Measurements from ENCODE around the gene BMP5.
"Not testable (repeated sequence)": the region's sequence is repeated elsewhere in the genome, so short reads cannot be mapped to it uniquely, and the experiment has no call there.

The BMP5 gene
- long read RNA-seq, donor 1, partial matches to known transcripts: 0 of 3 reads
- long read RNA-seq, donor 1, other reads (novel, unspliced or antisense): 0 of 3 reads
- long read RNA-seq, donor 2: 0 reads
- long read RNA-seq, donor 3: 0 reads
- long read RNA-seq, donor 4, partial matches to known transcripts: 0 of 1 reads
- long read RNA-seq, donor 4, other reads (novel, unspliced or antisense): 0 of 1 reads
- long read RNA-seq, donor 5: 0 reads
- long read RNA-seq, donor 6: 0 reads
- long read RNA-seq, donor 7: 0 reads
- long read RNA-seq, donor 8: 0 reads

DNA sequence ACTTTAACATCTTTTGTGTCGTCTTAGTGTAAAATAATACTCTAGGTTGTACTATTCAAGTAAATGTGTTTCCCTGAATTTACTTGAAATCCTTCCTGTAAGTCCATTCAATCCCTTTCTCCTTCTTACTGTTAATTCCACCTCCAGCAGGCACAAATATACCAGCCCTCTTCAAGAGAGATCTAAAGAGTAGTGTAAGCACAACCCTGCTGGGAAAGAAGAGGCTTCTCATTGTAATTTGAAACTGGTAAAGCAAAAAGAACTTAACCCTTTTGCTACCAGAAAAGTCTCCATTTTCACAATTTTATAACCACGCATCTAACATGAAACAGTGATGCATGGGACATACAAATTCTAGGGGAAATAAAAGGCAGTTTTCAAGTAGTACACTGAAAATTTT is at the start of gene BMP5:
BMP5 (minus strand) TSS at position 191 of the 400 bp plus-strand sequence. CDS start 725 bp downstream, outside the sequence.
- DNase-seq: no peak

DNA sequence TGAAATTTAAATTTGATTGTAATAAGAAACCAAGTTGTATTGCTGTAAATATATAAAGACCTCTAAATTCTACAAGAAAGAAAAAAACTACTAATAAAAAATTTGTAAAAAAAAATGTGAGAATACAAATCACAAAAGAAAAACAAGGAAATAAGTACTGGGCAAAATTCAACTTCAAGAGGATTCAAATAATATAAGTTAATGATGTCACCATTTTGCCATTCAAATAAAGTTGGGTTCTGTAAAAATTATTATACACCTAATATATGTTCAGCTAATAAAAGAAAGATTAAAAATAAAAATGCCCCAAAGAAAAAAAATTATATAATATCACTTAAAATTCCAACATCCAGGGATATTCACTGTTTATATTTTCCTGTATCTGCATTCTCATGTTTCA is 47.0 kb upstream of the BMP5 start:
- no peak for DNase-seq

DNA sequence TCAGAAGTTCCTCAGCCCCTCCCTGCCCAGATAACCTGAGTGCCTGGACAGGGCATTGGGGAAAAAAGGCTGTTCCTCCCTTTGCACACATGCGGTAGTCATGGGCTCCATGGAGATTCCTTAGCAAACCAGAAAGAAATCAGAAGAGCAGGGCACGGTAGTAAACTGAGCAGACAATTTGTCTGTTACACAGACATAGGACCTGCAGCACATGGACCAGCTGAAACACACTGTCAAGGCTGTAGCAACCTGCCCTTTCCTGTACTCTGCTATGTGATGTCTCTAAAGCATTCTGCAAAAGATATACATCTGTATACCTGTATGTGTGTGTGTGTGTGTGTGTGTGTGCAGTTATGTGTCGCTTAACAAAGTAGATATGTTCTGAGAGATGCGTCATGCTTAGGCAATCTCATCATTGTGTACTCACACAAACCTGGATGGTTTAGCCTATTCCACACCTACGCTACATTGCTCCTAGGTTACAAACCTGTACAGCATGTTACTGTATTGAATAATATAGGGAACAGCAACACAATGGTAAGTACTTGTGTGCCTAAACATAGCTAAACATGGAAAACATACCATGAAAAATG is 44.4 kb upstream of the BMP5 start:
- no peak for DNase-seq

DNA sequence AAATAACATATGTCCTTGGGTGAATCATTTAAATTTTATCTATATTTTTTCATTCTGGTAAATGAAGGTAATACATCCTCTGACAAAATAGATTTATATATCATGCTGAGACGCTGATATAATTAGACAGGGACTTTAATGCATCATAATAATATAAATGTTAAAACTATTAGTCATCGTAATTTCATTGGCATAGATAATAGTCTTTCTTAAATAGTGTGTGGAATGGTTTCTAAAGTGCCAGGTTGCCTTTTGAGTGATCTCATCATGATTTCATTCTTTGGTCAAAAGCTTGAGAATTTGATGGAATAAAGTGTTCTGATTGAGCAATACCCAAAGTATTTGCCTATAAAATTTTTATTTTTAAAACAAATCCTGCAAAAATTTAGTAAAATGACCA is 43.2 kb upstream of the BMP5 start:
- DNase-seq: no peak

DNA sequence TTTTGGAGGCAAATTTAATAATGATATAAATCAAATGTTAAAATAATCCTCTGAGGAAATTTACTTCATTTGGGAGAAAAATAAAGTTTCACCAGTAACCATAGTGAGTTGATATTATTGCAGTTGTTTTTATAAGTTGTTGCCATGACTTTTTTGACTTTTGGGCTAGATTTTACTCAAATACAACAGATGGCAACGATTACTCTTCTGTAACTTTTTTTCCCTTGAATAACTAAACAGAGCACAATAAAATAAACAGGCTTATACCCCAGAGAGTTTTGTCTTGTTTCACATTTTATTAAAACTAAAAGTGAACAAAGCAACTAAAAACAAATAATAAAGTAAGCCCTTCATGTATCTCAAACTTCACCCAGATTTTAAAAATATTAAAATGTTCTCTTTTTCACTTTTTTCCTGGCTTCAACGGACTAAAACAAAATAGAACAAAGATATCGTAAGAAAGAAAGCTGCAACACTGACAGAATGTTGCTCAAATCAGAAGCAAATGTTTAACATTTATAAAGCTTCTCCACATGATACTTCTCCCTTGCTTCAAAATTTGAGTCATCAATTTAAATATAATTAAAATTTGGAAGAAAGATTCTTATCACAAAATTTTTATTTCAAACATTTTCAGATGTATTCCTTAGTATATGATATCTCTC is 42.5 kb upstream of the BMP5 start:
- no peak for DNase-seq

DNA sequence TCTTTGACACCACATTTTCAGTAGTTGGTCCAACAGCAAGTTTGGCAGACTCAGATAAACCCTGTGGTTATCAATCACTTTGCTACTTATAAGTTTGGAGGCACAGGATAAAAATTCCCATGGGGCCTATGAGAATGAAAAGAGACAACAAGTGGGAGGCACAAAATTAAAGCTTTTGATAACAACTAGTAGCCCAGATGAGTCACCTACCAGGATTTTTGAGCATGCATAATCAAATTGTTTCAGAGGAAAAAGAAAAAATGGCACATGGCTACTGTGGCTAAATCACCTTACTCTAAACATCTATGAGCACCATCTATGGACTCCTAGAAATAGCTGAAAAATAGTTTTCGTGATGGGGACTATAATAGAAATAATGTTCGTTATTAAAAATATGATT is 40.8 kb upstream of the BMP5 start:
- DNase-seq: no peak

DNA sequence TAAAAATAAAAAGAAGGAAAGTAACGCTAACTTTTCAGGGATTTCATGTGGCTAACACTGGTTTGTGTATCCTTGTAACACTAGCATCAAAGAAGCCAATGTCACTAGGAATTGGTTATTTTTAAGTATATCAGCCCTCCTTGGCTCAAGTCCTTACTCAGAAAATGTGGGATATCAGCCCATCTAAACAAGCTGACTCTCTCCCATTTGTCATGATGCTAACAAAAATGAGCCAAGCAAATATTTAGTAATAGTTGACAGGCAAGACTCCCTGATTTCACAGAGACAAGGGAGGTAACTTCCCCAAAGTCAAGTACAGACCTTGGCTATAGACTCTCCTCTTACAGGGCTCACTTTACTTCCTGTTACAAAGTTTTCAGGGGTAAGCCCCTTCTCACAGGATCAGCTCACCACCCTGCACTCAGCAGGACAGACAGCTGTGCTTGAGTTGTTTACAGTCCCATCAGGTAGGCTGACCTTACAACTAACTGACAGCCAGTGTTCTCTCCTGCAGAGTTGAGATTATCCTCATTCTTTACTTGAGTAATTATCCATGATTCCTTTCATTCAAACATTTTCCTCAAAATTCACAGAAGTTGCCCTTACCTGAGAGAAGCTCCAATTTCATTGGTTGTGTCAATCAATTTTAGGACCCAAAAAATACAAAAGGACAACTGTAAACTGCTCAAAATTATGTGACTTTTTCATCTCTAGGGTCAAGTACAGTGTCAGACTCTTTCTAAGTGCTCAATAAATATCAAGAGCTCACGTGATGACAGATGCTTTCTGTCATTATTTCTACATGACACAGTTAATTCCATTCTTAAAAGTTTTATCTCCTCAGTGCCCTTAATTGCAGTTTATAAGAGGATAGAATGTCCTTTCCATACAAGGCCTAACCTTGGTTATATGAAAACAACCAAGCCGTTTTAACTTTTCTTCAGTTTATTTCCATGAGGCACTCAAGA is 38.1 kb upstream of the BMP5 start:
- no peak for DNase-seq

DNA sequence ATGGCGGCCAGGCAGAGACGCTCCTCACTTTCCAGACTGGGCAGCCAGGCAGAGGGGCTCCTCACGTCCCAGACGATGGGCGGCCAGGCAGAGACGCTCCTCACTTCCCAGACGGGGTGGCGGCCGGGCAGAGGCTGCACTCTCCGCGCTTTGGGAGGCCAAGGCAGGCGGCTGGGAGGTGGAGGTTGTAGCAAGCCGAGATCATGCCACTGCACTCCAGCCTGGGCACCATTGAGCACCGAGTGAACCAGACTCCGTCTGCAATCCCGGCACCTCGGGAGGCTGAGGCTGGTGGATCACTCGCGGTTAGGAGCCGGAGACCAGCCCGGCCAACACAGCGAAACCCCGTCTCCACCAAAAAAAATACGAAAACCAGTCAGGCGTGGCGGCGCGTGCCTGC is 35.1 kb upstream of the BMP5 start:
- DNase-seq: not testable (repeated sequence)

DNA sequence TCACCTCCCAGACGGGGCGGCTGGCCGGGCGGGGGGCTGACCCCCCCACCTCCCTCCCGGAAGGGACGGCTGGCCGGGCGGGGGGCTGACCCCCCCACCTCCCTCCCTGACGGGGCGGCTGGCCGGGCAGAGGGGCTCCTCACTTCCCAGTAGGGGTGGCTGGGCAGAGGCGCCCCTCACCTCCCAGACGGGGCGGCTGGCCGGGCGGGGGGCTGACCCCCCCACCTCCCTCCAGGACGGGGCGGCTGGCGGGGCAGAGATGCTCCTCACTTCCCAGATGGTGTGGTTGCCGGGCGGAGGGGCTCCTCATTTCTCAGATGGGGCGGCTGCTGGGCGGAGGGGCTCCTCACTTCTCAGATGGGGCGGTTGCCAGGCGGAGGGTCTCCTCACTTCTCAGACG is 34.5 kb upstream of the BMP5 start:
- not testable (repeated sequence) for DNase-seq

DNA sequence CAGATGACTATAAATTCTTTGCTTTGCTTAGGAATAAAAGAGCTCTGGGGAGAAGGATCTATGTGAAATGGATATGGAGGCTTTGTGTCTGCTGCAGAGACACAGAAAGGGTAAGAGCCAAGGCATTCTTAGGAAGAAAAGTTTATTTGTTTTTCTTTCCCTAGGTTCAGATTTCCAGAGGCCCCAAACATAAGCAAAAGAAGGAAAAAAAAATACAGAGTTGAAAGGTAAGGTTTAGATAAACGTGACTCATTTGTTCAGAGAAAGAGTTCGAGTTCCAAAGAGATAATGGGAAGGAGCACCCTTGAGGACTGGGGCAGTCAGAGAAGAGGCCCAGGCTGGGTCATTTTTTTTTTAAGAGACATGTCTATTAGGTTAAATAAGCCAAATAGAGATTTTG is 27.4 kb upstream of the BMP5 start:
- DNase-seq: no peak

DNA sequence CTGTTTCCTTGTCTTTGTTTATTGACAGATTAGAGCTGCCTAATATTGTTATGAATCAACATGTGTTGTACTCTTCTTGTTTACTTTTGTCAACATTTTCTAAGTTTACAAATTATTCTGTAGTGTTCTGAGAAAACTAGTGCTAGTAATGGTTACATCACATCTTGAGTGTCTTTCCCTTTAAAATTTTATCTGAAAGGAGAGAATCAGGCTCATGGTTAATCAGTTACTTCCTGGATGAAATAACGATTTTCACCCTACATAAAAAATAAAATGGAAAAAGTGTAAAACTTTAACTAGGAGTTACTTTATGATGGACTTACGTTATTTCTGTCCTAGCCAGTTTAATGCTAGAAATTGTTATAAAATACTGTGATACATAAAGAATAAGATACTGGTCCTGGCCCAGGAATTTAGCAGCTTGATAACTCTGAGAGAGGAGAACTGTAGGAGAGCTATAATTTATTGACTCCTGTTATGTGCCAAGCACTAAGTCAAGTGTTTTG is 26.4 kb upstream of the BMP5 start:
- DNase-seq: no peak

DNA sequence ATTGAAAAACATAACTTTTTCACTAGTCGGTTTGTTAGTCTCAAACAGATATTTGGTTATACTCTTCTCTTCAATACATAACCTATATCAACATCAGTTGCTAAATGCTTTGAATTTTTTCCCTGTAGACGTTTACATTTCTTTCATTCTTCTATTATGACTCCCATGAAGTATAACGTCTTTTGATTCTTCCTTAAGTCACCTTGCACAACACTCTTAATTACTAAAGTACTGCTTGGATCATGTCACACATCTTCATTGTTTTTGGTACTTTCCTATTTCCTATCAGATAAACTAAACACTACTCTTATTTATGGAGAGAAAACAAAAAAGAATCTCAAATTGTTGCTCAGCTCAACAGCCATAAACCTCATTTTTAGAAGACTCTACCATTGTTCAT is 23.0 kb upstream of the BMP5 start:
- DNase-seq: no peak

DNA sequence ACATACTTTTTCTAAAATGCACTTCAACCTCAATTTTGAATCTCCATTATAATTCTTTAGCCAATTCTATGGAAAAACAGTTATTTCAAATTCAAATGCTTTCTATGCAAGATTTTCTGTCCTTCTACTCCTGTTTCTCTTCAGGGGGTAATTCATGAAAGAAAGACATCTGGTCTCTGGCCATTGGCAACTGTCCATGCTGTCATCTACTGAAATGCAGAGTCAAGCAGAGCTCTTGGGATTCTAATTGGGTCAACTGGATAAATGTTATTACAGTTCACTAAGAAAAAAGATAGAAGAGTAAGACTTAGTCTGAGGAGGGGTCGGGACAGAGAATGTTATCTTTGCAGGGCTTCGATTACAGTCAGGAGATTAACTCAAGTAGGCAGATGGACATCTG is 22.0 kb upstream of the BMP5 start:
- no peak for DNase-seq

DNA sequence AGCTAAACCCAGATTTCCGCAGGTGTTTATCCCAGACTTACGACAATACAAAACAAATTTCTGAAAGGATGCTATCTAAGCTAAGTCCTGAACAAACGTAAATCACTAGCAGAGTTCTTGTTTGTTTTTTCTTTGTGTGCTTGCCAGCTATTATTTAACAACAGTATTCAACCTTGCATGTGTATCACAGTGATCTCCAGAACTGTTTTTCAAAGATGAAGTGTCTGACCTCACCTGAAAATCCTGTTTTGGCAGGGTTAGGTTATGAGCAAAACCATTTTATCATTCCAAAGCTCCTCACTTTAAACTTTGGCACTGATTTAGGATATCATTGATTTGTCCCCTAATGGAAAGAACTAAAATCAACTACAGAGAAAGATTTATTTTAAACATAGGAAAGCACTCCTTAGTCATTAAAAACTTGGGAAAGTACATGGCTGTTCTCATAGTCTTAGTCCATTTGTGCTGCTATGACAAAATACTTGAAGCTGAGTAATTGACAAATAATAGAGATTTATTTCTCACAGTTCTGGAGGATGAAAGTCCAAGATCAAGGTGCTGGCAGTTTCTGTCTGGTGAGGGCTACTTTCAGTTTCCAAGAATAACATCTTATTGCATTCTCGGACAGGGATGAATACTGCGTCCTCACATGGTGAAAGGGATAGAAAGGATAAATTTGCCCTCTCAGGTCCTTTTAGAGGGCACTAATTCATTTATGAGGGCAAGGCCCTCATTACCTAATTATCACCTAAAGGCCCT is 20.8 kb upstream of the BMP5 start:
- DNase-seq: no peak

DNA sequence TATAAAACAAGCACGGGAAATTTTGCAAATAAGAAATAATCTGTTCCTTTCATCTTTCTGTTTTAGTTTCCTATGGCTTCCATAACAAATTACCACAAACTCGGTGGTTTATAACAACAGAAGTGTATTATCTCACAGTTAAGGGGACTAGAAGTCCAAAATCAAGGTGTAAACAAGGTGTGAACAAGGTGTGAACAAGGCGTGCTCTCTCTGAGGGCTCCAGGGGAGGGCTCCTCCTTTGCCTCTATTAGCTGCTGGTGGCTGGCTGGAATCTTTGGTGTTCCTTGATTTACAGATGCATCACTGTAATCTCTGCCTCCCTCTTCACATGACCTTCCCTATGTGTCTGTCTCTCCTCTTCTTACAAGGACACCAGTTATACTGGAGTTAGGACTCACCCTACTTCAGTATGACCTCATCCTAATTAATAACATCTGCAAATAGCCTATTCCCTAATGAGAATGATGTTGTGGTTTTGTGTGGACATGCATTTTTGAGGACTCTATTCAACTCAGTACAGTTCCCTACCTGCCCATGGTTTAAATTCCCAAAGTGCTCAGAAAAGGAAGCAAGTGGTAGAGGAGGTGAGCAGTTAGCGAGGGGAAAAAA is 17.5 kb upstream of the BMP5 start:
- DNase-seq: no peak

DNA sequence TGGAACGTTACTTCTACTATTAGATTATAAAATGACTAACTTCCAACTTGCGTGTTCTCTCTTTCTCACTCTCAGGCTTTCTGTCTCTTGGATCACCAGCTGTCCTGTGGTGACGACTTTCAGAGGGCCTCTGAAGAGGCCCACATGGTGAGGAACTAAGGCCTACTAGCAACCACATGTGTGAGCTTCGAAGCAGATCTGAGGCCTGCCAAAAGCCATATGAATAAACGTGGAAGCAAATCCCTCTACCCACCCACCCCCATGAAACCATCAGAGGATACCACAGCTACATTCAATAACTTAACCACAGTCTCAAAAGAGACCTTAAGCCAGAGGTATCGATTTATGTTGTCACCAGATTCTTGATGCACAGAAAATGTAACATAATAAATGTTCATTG is 13.5 kb upstream of the BMP5 start:
- no peak for DNase-seq

DNA sequence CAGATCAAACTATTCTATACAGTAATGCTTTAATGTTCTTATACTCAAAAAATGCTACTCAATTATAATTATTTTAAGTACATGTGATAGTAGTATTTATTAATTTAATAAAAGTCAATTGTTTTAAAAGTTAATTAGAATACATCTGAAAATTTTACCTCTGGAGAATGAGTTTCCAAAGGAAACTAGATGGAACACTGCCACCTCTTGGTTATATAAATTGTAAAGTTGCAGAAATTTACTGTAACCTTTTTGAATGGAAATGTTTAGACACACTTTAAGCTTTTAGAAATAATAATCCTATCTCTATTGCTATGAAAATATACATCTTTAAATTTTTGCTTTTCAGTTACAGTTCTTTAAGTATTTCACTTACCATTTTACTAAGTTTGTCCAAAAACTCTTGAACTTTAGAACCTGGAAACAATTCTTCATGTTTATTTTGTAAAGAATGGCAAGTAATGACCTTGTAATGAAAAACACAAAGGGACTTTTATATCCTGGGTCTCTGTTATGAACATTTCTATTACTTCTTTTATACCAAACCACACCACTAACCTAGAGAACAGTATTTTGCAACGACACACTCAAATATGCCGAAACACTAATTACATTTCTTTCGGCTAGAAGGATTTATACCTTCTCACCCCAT is 10.9 kb upstream of the BMP5 start:
- no peak for DNase-seq

DNA sequence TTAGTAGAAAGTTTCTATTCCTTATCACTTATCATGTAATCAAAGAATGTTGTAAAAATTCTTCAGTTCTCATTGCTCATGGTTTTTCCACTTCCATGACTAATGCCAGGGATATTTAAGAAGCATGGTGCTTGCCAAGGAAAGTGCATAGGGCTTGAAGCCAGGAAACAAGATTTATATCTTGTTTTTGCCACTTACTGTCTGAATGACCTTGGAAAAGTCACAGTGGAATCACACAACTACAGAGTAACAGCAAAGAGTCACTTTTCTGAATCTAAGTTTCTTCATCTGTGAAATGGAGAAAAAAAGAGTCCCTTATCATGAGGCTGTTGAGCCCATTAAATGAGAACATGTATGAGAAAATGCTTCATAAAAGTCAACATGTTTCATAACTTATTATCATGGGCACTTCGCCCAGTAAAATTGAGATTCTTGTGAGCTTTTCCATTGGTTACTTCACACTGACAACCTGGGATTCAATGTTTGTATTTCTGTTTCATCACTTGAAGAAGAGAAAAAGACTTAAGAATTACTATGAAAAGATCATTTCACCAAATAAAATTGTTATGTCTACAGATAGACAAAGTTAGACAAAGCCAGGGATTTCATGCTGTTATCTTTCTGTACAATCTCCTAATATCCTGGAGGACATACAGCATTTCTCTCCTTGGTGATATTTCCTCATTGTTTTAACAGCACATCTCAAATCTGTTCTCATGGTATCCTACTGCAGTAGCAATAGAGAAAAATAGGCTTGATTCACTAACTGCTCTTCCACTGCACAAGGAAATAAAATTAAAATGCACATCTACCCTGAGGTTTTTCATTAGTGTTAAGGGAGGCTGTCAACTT is 7.6 kb upstream of the BMP5 start:
- no peak for DNase-seq

DNA sequence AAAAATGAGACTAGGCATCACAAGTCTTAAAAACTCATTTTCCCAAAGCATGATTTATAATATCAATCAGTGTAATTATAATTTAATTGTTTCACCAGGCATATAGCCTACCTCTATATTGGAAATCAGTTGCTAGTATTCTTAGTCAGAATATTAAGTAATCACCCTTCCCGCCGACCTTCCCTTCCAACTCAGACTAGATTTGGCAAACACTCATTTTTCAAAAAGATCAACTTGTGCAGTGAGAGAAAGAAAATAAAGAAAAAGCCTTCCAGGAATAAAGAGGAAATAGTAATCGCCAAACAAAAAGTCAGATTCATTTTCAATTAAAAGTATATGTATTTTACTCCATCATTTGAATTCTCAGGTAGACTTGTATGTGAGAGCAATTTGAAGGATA is 1.9 kb upstream of the BMP5 start:
- DNase-seq: no peak

DNA sequence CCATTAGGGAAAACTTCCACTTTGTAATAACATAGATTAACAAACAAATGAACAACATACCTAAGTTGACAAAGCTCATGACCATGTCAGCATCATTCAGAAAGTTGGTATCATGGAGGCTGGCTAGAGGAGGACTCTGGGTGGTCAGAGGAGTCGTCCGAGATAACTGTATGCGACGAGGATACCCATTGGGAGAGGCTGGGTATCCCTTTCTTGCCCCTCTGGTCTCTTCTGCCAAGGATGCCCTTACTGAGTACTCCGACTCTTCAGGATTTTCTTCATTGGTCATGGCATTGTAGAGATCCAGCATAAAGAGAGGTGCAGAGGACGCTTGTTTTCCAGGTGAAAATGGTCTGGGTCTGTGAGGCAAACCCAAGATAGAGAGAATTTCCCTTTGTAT is 1.1 kb downstream of the BMP5 start:
- no peak for DNase-seq
